SK-N-SH (cell line): Measurements from ENCODE around the gene MYCBPAP. TPM values are rescaled to one million over a fixed set of nuclear protein-coding genes. Genes with fewer than 3 reads are reported as not detected.

ENCODE experiments used
- CTCF ChIA-PET: fragments of 300-600, 350-600 bp; formaldehyde crosslinking; extraction: SDS; loops from one replicate; lab custom pipeline; 2021; lab: Yijun Ruan, JAX
- POLR2A ChIA-PET: fragments of 350-600 bp; sonication (Branson Sonifier 250); formaldehyde crosslinking; extraction: SDS; loops from one replicate; lab custom pipeline; 2020; ENCODE audit warnings: antibody characterized with exemption, inconsistent platforms; lab: Yijun Ruan, JAX
- DNase-seq: peaks from one replicate; pipeline ENCODE4 v3.0.0; 2012
- H2AFZ ChIP-seq: fragments of 200-600 bp; sonication (generic); 2 replicates; pipeline ENCODE4 v1.8.1; 2016; ENCODE audit warnings: antibody characterized with exemption, mild to moderate bottlenecking, low read depth
- H3F3A ChIP-seq: fragments of 200-600 bp; sonication (generic); replicated peaks from 2 replicates; pipeline ENCODE3; 2016; ENCODE audit warnings: antibody characterized with exemption, mild to moderate bottlenecking; ENCODE audit not compliant: insufficient read depth
- H3K27ac ChIP-seq, 2 experiments: fragments of 200-500 bp in 1 of 2; fragments of 200-600 bp in 1 of 2; sonication (Bioruptor generic) in 1 of 2; sonication (generic), shearing (Covaris generic) in 1 of 2; 2 replicates each; pipeline versions ENCODE4 v1.5.1 to v1.6.1; 2014 to 2016; ENCODE audit warnings: low read depth in 2 of 2, inconsistent platforms in 1 of 2, low read length in 1 of 2, mild to moderate bottlenecking in 1 of 2, mixed read lengths in 1 of 2
- H3K27me3 ChIP-seq: fragments of 200-600 bp; sonication (generic), shearing (Covaris generic); 2 replicates; pipeline ENCODE4 v1.6.1; 2016; ENCODE audit warnings: mixed run types; ENCODE audit not compliant: insufficient read depth
- H3K36me3 ChIP-seq, 2 experiments: fragments of 200-500 bp in 1 of 2; fragments of 200-600 bp in 1 of 2; sonication (Bioruptor generic) in 1 of 2; sonication (generic) in 1 of 2; replicated peaks in 1 of 2; 2 replicates each; pipeline versions ENCODE3 to v1.5.1; 2014 to 2016; ENCODE audit warnings: low read length in 1 of 2, mild to moderate bottlenecking in 1 of 2; ENCODE audit not compliant: insufficient read depth in 2 of 2, control insufficient read depth in 1 of 2
- H3K4me1 ChIP-seq, 2 experiments: fragments of 200-500 bp in 1 of 2; fragments of 200-600 bp in 1 of 2; sonication (Bioruptor generic) in 1 of 2; sonication (generic), shearing (Covaris generic) in 1 of 2; 2 replicates each; pipeline versions ENCODE4 v1.5.1 to v1.6.1; 2014 to 2016; ENCODE audit warnings: low read depth in 1 of 2, low read length in 1 of 2, mixed run types in 1 of 2; ENCODE audit not compliant: insufficient read depth in 2 of 2, control insufficient read depth in 1 of 2
- H3K4me2 ChIP-seq: fragments of 200-600 bp; sonication (generic), shearing (Covaris generic); 2 replicates; pipeline ENCODE4 v1.6.1; 2017; ENCODE audit warnings: mixed run types
- H3K4me3 ChIP-seq, 2 experiments: fragments of 200-500 bp in 1 of 2; fragments of 200-600 bp in 1 of 2; sonication (Bioruptor generic) in 1 of 2; sonication (generic), shearing (Covaris generic) in 1 of 2; 2 replicates each; pipeline versions ENCODE4 v1.5.1 to v1.8.1; 2014 to 2016; ENCODE audit warnings: low read depth in 2 of 2, inconsistent platforms in 1 of 2, low read length in 1 of 2, mild to moderate bottlenecking in 1 of 2, mixed read lengths in 1 of 2, moderate library complexity in 1 of 2
- H3K79me2 ChIP-seq: fragments of 200-600 bp; sonication (generic); 2 replicates; pipeline ENCODE4 v1.8.1; 2017; ENCODE audit warnings: mild to moderate bottlenecking; ENCODE audit not compliant: insufficient read depth
- H3K9ac ChIP-seq: fragments of 200-600 bp; sonication (generic); 2 replicates; pipeline ENCODE4 v1.6.1; 2017; ENCODE audit warnings: mixed run types
- H3K9me2 ChIP-seq: fragments of 200-600 bp; sonication (generic); 2 replicates; pipeline ENCODE4 v1.6.1; 2017; ENCODE audit warnings: mixed run types
- H3K9me3 ChIP-seq: fragments of 200-600 bp; sonication (generic); 2 replicates; pipeline ENCODE4 v1.6.1; 2017; ENCODE audit warnings: mixed run types, mild to moderate bottlenecking, moderate library complexity
- H4K20me1 ChIP-seq: fragments of 200-600 bp; sonication (generic); 2 replicates; pipeline ENCODE4 v1.6.1; 2017; ENCODE audit warnings: mild to moderate bottlenecking, mixed run types; ENCODE audit not compliant: insufficient read depth
- CHD2 ChIP-seq: fragments of 150-350 bp; IDR thresholded peaks from 2 replicates; pipeline ENCODE4 v1.6.1; 2018; ENCODE audit warnings: low read length; ENCODE audit not compliant: partially characterized antibody
- FOXJ3 ChIP-seq: sonication (generic); formaldehyde crosslinking; IDR thresholded peaks from 2 replicates; pipeline ENCODE4 v1.5.1; 2020; ENCODE audit warnings: mild to moderate bottlenecking, missing genetic modification reagents
- GABPA ChIP-seq: IDR thresholded peaks from 2 replicates; pipeline ENCODE4 v1.4.0; 2012; ENCODE audit warnings: low read depth, mild to moderate bottlenecking
- GATA2 ChIP-seq: sonication (generic); formaldehyde crosslinking; IDR thresholded peaks from 2 replicates; pipeline ENCODE4 v1.5.0; 2020; ENCODE audit warnings: mild to moderate bottlenecking, missing genetic modification reagents
- MEF2A ChIP-seq: IDR thresholded peaks from 2 replicates; pipeline ENCODE4 v1.4.0; 2012; ENCODE audit warnings: low read depth, borderline replicate concordance
- NFIC ChIP-seq: IDR thresholded peaks from 2 replicates; pipeline ENCODE4 v1.4.0; 2012; ENCODE audit warnings: borderline replicate concordance
- RAD21 ChIP-seq: IDR thresholded peaks from 2 replicates; pipeline ENCODE4 v1.6.1; 2012; ENCODE audit warnings: mild to moderate bottlenecking, low read length
- RCOR1 ChIP-seq: fragments of 150-350 bp; IDR thresholded peaks from 2 replicates; pipeline ENCODE4 v1.6.1; 2017; ENCODE audit warnings: antibody characterized with exemption, low read length
- RXRA ChIP-seq: IDR thresholded peaks from 2 replicates; pipeline ENCODE4 v1.4.0; 2012; ENCODE audit warnings: low read depth, mild to moderate bottlenecking, borderline replicate concordance
- SMC3 ChIP-seq: IDR thresholded peaks from 2 replicates; pipeline ENCODE4 v1.6.1; 2012; ENCODE audit warnings: low read depth, low read length, improper control_type of control experiment
- TAF1 ChIP-seq: IDR thresholded peaks from 2 replicates; pipeline ENCODE4 v1.6.1; 2012; ENCODE audit warnings: low read depth, mild to moderate bottlenecking, low read length, moderate library complexity, borderline replicate concordance
- YY1 ChIP-seq: IDR thresholded peaks from 2 replicates; pipeline ENCODE4 v1.4.0; 2012; ENCODE audit warnings: low read depth, mild to moderate bottlenecking
- WGBS: methylation state at CpG from one replicate; pipeline ENCODE4 v1.1.6; 2017; ENCODE audit warnings: low lambda C conversion rate; 5-methylcytosine and 5-hydroxymethylcytosine counted together
- polyA plus RNA-seq, 3 experiments: library from polyadenylated mRNA; depleted of rRNA; stranded (reverse); fragments of >200 nt; gene quantifications; 2 replicates each; pipeline ENCODE4 v1.2.3, GENCODE V29; 2012
- TF ChIP-seq, protein P1 (sequence below): IDR thresholded peaks from 2 replicates; pipeline ENCODE4 v1.6.1; 2012; ENCODE audit warnings: mild to moderate bottlenecking, low read depth, low read length, moderate library complexity
- TF ChIP-seq, protein P2 (sequence below): IDR thresholded peaks from 2 replicates; pipeline ENCODE4 v1.4.0; 2012; ENCODE audit warnings: low read depth
- TF ChIP-seq, protein P3 (sequence below): IDR thresholded peaks from 2 replicates; pipeline ENCODE4 v1.4.0; 2012; ENCODE audit warnings: low read depth, borderline replicate concordance
- TF ChIP-seq, protein P4 (sequence below): fragments of 200-600 bp; sonication (generic); IDR thresholded peaks from 2 replicates; pipeline ENCODE4 v1.6.1; 2017; ENCODE audit warnings: antibody characterized with exemption, mild to moderate bottlenecking, moderate library complexity

The MYCBPAP gene
- polyA plus RNA-seq, 1 of the 3 experiments (the other 2 are of a cell fraction) = 2.4 TPM

DNA sequence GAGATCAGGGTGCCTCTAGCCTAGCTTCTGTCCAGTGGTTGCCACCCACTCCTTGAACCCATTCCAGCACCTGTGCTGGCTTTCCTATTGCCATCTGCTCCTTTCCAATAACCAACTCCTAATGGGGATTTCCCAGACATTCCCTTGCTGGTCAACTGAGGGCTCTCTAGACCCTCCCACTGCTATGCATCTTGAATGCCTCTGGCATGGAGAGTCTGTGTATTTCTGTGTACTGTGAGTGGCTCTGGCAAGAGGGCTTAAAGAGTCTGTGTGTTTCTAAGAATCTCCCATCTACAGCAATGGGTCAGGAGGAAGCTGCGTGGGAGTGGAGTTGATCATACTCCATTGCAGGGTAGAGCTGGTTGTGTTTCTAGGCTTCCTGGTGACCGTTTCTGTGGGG, 13.3 kb downstream of the MYCBPAP start:
- peaks cover 0 to 7% of the 10 kb centered on the region in 2 experiments; a peak in 1 of 4 replicates for H3K4me1 ChIP-seq
- H3K36me3 ChIP-seq = no peaks in the 10 kb centered on the region
- no peaks in the 10 kb centered on the region for H3F3A ChIP-seq
- H3K4me2 ChIP-seq = no peak overlapping the region
- H3K4me3 ChIP-seq = no peak overlapping the region
- H3K9me3 ChIP-seq = no peaks in the 10 kb centered on the region
- DNase-seq = no peak
- H4K20me1 ChIP-seq = no peaks in the 10 kb centered on the region
- H3K79me2 ChIP-seq = no peaks in the 10 kb centered on the region
- WGBS = 52% methylated on average over 2 of the region's 2 CpGs
- no peaks in the 10 kb centered on the region for H3K27me3 ChIP-seq
- H2AFZ ChIP-seq = no peak overlapping the region
- TF ChIP-seq, protein P1, sequence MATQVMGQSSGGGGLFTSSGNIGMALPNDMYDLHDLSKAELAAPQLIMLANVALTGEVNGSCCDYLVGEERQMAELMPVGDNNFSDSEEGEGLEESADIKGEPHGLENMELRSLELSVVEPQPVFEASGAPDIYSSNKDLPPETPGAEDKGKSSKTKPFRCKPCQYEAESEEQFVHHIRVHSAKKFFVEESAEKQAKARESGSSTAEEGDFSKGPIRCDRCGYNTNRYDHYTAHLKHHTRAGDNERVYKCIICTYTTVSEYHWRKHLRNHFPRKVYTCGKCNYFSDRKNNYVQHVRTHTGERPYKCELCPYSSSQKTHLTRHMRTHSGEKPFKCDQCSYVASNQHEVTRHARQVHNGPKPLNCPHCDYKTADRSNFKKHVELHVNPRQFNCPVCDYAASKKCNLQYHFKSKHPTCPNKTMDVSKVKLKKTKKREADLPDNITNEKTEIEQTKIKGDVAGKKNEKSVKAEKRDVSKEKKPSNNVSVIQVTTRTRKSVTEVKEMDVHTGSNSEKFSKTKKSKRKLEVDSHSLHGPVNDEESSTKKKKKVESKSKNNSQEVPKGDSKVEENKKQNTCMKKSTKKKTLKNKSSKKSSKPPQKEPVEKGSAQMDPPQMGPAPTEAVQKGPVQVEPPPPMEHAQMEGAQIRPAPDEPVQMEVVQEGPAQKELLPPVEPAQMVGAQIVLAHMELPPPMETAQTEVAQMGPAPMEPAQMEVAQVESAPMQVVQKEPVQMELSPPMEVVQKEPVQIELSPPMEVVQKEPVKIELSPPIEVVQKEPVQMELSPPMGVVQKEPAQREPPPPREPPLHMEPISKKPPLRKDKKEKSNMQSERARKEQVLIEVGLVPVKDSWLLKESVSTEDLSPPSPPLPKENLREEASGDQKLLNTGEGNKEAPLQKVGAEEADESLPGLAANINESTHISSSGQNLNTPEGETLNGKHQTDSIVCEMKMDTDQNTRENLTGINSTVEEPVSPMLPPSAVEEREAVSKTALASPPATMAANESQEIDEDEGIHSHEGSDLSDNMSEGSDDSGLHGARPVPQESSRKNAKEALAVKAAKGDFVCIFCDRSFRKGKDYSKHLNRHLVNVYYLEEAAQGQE = no peak
- TF ChIP-seq GABPA (no peak), RAD21 (no peak), FOXJ3 (CRISPR knock-in tag) (no peak), SMC3 (no peak), TAF1 (no peak), RCOR1 (no peak)
- TF ChIP-seq, protein P2, sequence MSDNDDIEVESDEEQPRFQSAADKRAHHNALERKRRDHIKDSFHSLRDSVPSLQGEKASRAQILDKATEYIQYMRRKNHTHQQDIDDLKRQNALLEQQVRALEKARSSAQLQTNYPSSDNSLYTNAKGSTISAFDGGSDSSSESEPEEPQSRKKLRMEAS = no peak
- ChIA-PET CTCF (interaction anchor here (1.5 to 5.0 kb wide), 5 partner anchors 10 to 42 kb away, joined by 5 to 26 read pairs (median 6); partner anchors contain the start of gene RSAD1), POLR2A (no interaction called here)
- H3K27ac ChIP-seq = no peak overlapping the region
- H3K9ac ChIP-seq = no peak overlapping the region
- no peaks in the 10 kb centered on the region for H3K9me2 ChIP-seq

DNA sequence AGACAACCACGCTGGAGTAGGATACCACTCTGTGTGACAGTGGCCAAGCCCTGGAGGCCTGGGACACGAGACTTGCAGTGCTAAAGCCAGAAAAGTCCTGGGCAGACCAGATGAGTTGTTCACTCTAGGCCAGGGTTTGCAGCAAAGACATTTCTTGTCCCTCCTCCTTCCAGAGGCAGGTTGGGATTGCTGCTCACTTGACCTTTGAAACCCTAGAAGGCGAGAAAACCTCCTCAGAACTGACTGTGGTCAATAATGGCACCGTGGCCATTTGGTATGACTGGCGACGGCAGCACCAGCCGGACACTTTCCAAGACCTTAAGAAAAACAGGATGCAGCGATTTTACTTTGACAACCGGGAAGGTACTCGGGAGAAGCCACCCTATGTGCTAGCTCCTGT, 14.5 kb downstream of the MYCBPAP start:
- 87% methylated on average over 10 of the region's 10 CpGs for WGBS
- no peak overlapping the region for H3K4me2 ChIP-seq
- POLR2A ChIA-PET = no interaction called here
- no peak overlapping the region for H3K27ac ChIP-seq
- TF ChIP-seq, protein P1 = no peak
- TF ChIP-seq, protein P3, sequence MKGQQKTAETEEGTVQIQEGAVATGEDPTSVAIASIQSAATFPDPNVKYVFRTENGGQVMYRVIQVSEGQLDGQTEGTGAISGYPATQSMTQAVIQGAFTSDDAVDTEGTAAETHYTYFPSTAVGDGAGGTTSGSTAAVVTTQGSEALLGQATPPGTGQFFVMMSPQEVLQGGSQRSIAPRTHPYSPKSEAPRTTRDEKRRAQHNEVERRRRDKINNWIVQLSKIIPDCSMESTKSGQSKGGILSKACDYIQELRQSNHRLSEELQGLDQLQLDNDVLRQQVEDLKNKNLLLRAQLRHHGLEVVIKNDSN = no peak
- no peak for TF ChIP-seq SMC3
- no peak for TF ChIP-seq CHD2
- TF ChIP-seq GATA2 (CRISPR knock-in tag) = no peak
- TF ChIP-seq RAD21 = no peak
- no peak for TF ChIP-seq NFIC
- TF ChIP-seq MEF2A = no peak
- TF ChIP-seq, protein P2 = no peak
- TF ChIP-seq, protein P4, sequence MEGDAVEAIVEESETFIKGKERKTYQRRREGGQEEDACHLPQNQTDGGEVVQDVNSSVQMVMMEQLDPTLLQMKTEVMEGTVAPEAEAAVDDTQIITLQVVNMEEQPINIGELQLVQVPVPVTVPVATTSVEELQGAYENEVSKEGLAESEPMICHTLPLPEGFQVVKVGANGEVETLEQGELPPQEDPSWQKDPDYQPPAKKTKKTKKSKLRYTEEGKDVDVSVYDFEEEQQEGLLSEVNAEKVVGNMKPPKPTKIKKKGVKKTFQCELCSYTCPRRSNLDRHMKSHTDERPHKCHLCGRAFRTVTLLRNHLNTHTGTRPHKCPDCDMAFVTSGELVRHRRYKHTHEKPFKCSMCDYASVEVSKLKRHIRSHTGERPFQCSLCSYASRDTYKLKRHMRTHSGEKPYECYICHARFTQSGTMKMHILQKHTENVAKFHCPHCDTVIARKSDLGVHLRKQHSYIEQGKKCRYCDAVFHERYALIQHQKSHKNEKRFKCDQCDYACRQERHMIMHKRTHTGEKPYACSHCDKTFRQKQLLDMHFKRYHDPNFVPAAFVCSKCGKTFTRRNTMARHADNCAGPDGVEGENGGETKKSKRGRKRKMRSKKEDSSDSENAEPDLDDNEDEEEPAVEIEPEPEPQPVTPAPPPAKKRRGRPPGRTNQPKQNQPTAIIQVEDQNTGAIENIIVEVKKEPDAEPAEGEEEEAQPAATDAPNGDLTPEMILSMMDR = no peak
- TF ChIP-seq GABPA = no peak
- no peak for TF ChIP-seq YY1
- TF ChIP-seq RXRA = no peak
- TF ChIP-seq, all 33 proteins: peak for 0
- Histone ChIP-seq H3F3A (no peaks in the 10 kb centered on the region), H3K36me3 (no peaks in the 10 kb centered on the region), H3K4me1 (peaks cover 0 to 7% of the 10 kb centered on the region in 2 experiments; a peak in 1 of 4 replicates), H3K9me2 (no peaks in the 10 kb centered on the region), H3K9ac (no peak overlapping the region), H3K4me3 (no peak overlapping the region), H3K27me3 (no peaks in the 10 kb centered on the region), H4K20me1 (no peaks in the 10 kb centered on the region), H3K79me2 (no peaks in the 10 kb centered on the region), H2AFZ (no peak overlapping the region), H3K9me3 (no peaks in the 10 kb centered on the region)
- no peak for DNase-seq
- CTCF ChIA-PET = interaction anchor here (1.1 to 1.6 kb wide), 3 partner anchors 13 to 41 kb away, joined by 3 to 4 read pairs (median 4); no protein-coding TSS in a partner anchor
